Stomach (tissue), 9 donors: ENCODE results near the gene LYRM4. TPM values are rescaled to one million over a fixed set of nuclear protein-coding genes. Genes with fewer than 3 reads are reported as not detected.

Source experiments
- DNase-seq, 2 donors: peaks; one replicate each; pipeline versions ENCODE4 v3.0.0 to v3.0.0-alpha.2; 2013 to 2019
- H3K27ac ChIP-seq, 5 donors: fragments of 200-600 bp in 4 of 5; sonication (generic) in 4 of 5; one replicate each; pipeline ENCODE4 v1.5.1; 2013 to 2019; ENCODE audit warnings: mild to moderate bottlenecking in 1 of 5, moderate library complexity in 1 of 5
- H3K27me3 ChIP-seq, 3 donors: fragments of 200-600 bp; sonication (generic); one replicate each; pipeline ENCODE4 v1.5.1; 2017 to 2019; ENCODE audit warnings: mixed run types in 1 of 3
- H3K36me3 ChIP-seq, 4 donors: fragments of 200-600 bp; sonication (generic); 1 replicate in 3 of 4; 2 replicates in 1 of 4; pipeline ENCODE4 v1.5.1; 2016 to 2019
- H3K4me1 ChIP-seq, 4 donors: fragments of 200-600 bp; sonication (generic); one replicate each; pipeline ENCODE4 v1.5.1; 2016 to 2019
- H3K4me3 ChIP-seq, 4 donors: fragments of 200-600 bp; sonication (generic) in 3 of 4; one replicate each; pipeline ENCODE4 v1.5.1; 2016 to 2019; ENCODE audit warnings: mild to moderate bottlenecking in 1 of 4
- H3K9me3 ChIP-seq, 4 donors: fragments of 200-600 bp; sonication (generic); one replicate each; pipeline ENCODE4 v1.5.1; 2016 to 2019
- EP300 ChIP-seq: sonication (generic); formaldehyde crosslinking; IDR thresholded peaks from one replicate; pipeline ENCODE4 v1.6.1; 2017; ENCODE audit warnings: antibody characterized with exemption
- POLR2A ChIP-seq, 4 donors: fragments of 450-650 bp; IDR thresholded peaks; one replicate each; pipeline ENCODE4 v1.6.1; 2016; ENCODE audit warnings: antibody characterized with exemption in 4 of 4, control low read depth in 2 of 4, mild to moderate bottlenecking in 1 of 4, moderate library complexity in 1 of 4
- POLR2AphosphoS5 ChIP-seq, 3 donors: sonication (generic); formaldehyde crosslinking; IDR thresholded peaks; one replicate each; pipeline ENCODE4 v1.6.1; 2016; ENCODE audit warnings: antibody characterized with exemption in 3 of 3
- WGBS, 5 donors: extraction: QIAGEN DNeasy Blood & Tissue Kit in 3 of 5; methylation state at CpG; one replicate each; pipeline versions ENCODE4 v1.1.5 to v1.1.7; 2013 to 2018; 5-methylcytosine and 5-hydroxymethylcytosine counted together
- intact Hi-C: fragments of 100-400 bp; cut with DNase I; formaldehyde crosslinking; loops from one replicate; pipeline ENCODE4 v1.15.1; 2023; ENCODE audit warnings: low total_unique reads
- polyA plus RNA-seq, 3 donors: library from polyadenylated mRNA; stranded (reverse); fragments of 200-250 nt; gene quantifications; one replicate each; pipeline ENCODE4 v1.2.3, GENCODE V29; 2013
- total RNA-seq, 5 donors: library from RNA; depleted of rRNA; stranded (reverse); fragments of >200 nt; gene quantifications; one replicate each; pipeline versions ENCODE4 v1.1.0 to v1.2.3, GENCODE V29; 2014 to 2016
- TF ChIP-seq, protein P1 (sequence below), 7 experiments: fragments of 450-650 bp in 4 of 7; fragments of 200-600 bp in 3 of 7; sonication (generic) in 3 of 7; IDR thresholded peaks; one replicate each; pipeline ENCODE4 v1.5.1; 2016 to 2019; ENCODE audit warnings: antibody characterized with exemption in 7 of 7, control low read depth in 2 of 7, mild to moderate bottlenecking in 1 of 7
- donor health status: healthy with polysubstance abuse.
- donor health status: Bipolar disorder and iron deficiency.
- donor health status: healthy.

LYRM4 gene
- total and polyA plus RNA-seq, 8 donors = 0.58 to 31.4 (median 18.5) TPM; not detected in 1

DNA sequence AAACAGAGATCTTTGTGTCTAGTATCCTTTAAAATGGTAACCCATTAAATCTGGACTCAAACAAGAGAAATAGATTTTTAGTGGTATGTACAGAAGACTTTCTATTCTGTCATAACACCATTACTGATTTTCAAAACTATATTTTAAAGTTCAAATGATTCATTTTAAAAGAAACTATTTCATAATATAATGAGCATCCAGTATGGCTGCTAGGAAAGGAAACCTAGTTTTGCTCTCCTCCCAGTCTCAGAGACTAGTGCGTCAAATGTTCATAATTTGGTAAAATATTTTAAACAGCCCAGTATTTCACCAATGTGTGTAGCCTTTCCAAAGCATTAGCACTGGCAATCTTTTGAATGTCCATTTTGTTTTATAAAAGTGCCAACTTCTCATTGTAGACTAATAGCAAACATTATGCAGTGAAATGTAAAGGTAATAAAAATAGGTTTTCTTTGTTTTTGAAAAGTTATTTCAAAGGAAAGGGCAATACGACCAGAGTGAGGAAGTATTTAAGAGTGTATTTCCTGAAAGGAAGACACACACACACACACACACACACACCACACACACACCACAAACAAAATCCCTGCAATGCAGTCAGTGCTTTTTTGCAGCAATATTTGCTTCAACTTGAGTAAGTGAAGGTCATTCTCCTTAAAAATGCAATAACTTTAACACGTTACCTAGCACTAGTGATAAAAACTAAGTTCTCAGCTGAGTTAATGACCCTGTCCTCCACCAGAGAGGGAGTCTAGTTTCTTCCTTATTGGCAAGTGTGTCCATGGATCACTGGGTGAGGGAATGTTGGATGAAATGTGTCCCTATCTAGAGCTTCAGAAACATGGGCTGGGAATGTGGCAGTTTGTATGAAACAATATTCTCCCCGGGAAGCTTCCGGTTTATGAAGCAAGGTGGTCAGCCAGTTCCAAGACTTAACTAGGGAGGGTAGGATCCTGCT lies 171.0 kb downstream of the LYRM4 start:
- DNase-seq = no peak
- H3K27ac ChIP-seq = no peak overlapping the region
- peaks cover 9 to 22% (median 18%) of the 10 kb centered on the region in 4 donors for H3K4me1 ChIP-seq
- no peaks in the 10 kb centered on the region for H3K36me3 ChIP-seq
- H3K4me3 ChIP-seq = no peak overlapping the region
- 68 to 80% (median 76%) methylated on average over 5 of the region's 5 CpGs for WGBS, 5 donors
- H3K9me3 ChIP-seq = no peaks in the 10 kb centered on the region
- intact Hi-C loops = no loop called here
- peaks cover 0 to 40% (median 22%) of the 10 kb centered on the region in 3 donors for H3K27me3 ChIP-seq
- TF ChIP-seq, protein P1, sequence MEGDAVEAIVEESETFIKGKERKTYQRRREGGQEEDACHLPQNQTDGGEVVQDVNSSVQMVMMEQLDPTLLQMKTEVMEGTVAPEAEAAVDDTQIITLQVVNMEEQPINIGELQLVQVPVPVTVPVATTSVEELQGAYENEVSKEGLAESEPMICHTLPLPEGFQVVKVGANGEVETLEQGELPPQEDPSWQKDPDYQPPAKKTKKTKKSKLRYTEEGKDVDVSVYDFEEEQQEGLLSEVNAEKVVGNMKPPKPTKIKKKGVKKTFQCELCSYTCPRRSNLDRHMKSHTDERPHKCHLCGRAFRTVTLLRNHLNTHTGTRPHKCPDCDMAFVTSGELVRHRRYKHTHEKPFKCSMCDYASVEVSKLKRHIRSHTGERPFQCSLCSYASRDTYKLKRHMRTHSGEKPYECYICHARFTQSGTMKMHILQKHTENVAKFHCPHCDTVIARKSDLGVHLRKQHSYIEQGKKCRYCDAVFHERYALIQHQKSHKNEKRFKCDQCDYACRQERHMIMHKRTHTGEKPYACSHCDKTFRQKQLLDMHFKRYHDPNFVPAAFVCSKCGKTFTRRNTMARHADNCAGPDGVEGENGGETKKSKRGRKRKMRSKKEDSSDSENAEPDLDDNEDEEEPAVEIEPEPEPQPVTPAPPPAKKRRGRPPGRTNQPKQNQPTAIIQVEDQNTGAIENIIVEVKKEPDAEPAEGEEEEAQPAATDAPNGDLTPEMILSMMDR (IDR thresholded peaks at IDR 0.05) = no peak
- TF ChIP-seq POLR2A (IDR thresholded peaks at IDR 0.05) (no peak), POLR2AphosphoS5 (IDR thresholded peaks at IDR 0.05) (no peak), EP300 (no peak)

DNA sequence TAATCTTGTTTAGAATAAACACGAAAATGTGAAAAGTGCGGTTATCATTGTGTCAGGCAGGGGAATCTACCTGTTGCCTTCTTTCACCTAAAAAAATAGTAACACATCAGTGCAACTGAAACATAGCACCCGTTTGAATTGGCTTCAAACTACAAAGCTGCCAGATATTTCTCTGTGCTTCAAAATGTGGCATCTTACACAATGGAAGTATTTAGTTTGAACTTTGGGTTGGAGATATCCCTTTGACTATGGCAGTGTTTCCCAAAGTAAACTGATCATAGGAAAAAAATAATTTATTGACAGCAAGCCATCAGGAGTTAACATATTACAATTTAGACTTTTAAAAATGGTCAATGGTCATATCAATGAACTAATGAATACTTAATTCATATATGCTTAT lies 172.0 kb downstream of the LYRM4 start:
- Histone ChIP-seq H3K4me1 (peaks cover 16 to 31% (median 28%) of the 10 kb centered on the region in 4 donors), H3K36me3 (no peaks in the 10 kb centered on the region), H3K27me3 (peaks cover 0 to 49% (median 31%) of the 10 kb centered on the region in 3 donors), H3K9me3 (no peaks in the 10 kb centered on the region), H3K27ac (no peak overlapping the region), H3K4me3 (no peak overlapping the region)
- DNase-seq = no peak
- TF ChIP-seq, protein P1 (IDR thresholded peaks at IDR 0.05) = no peak
- no peak for TF ChIP-seq EP300
- TF ChIP-seq POLR2AphosphoS5 (IDR thresholded peaks at IDR 0.05) = no peak
- no peak for TF ChIP-seq POLR2A (IDR thresholded peaks at IDR 0.05)
- intact Hi-C loops = no loop called here
- WGBS, 5 donors = 52 to 85% (median 77%) methylated on average over 3 of the region's 3 CpGs

DNA sequence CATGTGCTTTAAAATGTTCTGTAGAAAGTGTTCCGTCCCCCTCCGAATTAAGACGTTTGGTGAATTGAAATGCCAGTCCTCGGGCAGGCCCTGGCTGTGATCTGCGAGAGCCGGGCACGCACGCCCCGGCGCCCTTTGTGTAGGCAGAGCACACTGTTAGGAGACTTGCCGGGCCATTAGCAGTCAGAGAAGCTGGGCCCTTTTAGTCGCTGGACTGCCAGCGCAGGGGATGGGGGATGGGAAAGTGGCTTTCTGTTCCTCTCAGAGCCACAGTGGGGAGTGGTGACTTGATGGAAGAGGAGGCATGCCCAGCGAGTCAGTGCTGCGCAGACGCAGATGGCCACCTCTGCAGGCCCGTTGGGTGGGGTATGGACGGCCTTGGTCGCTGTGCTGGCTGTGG lies 173.4 kb downstream of the LYRM4 start:
- no peak overlapping the region for H3K4me3 ChIP-seq
- WGBS, 5 donors = 82 to 94% (median 90%) methylated on average over 19 of the region's 19 CpGs
- TF ChIP-seq, protein P1 (IDR thresholded peaks at IDR 0.05) = no peak
- TF ChIP-seq EP300 (no peak), POLR2A (IDR thresholded peaks at IDR 0.05) (no peak), POLR2AphosphoS5 (IDR thresholded peaks at IDR 0.05) (no peak)
- peaks cover 0 to 55% (median 31%) of the 10 kb centered on the region in 3 donors for H3K27me3 ChIP-seq
- H3K9me3 ChIP-seq = no peaks in the 10 kb centered on the region
- intact Hi-C loops = no loop called here
- peaks cover 16 to 31% (median 29%) of the 10 kb centered on the region in 4 donors for H3K4me1 ChIP-seq
- peak in 1 of 2 donors; percentile 44 for DNase-seq
- no peaks in the 10 kb centered on the region for H3K36me3 ChIP-seq
- no peak overlapping the region for H3K27ac ChIP-seq

DNA sequence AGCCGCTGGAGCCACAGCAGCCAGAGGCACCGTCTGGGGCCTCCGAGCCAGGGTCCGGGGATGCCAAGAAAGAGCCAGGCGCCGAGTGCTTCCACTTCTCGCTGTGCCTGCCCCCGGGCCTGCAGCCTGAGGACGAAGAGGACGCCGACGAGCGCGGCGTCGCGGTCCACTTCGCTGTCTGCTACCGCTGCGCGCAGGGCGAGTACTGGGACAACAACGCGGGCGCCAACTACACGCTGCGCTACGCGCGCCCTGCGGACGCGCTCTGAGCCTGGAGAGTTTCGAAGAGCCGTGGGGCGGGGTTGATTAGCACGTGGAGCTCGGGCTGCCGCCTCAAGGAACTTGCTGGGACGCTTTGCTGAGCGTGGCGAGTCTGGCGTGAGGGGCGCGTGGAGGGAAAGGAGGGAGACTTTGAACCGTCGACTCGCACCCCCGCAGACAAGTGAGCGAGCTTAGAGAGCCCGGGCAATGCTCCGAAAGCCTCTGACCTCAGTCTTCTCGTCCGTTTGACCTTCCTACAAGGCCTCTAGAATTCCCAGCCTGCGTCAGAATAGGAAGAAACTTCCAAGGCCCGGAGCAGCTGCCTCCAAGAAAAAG lies 174.4 kb downstream of the LYRM4 start:
- no peaks in the 10 kb centered on the region for H3K36me3 ChIP-seq
- intact Hi-C loops = no loop called here
- peaks cover 16 to 31% (median 29%) of the 10 kb centered on the region in 4 donors for H3K4me1 ChIP-seq
- H3K4me3 ChIP-seq = peak overlapping the region; percentile 57 to 84 (median 64)
- H3K9me3 ChIP-seq = no peaks in the 10 kb centered on the region
- TF ChIP-seq POLR2AphosphoS5 (IDR thresholded peaks at IDR 0.05) = no peak
- TF ChIP-seq, protein P1 (IDR thresholded peaks at IDR 0.05) = no peak
- no peak for TF ChIP-seq EP300
- TF ChIP-seq POLR2A (IDR thresholded peaks at IDR 0.05) = no peak
- peak in 1 of 2 donors; percentile 54 for DNase-seq
- H3K27me3 ChIP-seq = peaks cover 0 to 55% (median 31%) of the 10 kb centered on the region in 3 donors
- peak overlapping the region in 2 of 5 donors; percentile 78 to 81 for H3K27ac ChIP-seq
- 26 to 48% (median 32%) methylated on average over 51 to 56 of the region's 56 CpGs for WGBS, 5 donors
